SK-N-SH (cell line): ENCODE results near the gene C3. TPM values are rescaled to one million over a fixed set of nuclear protein-coding genes. Genes with fewer than 3 reads are reported as not detected.

Source experiments
- CTCF ChIA-PET: fragments of 300-600, 350-600 bp; formaldehyde crosslinking; extraction: SDS; loops from one replicate; lab custom pipeline; 2021; lab: Yijun Ruan, JAX
- POLR2A ChIA-PET: fragments of 350-600 bp; sonication (Branson Sonifier 250); formaldehyde crosslinking; extraction: SDS; loops from one replicate; lab custom pipeline; 2020; ENCODE audit warnings: antibody characterized with exemption, inconsistent platforms; lab: Yijun Ruan, JAX
- DNase-seq: peaks from one replicate; pipeline ENCODE4 v3.0.0; 2012
- H2AFZ ChIP-seq: fragments of 200-600 bp; sonication (generic); 2 replicates; pipeline ENCODE4 v1.8.1; 2016; ENCODE audit warnings: antibody characterized with exemption, mild to moderate bottlenecking, low read depth
- H3F3A ChIP-seq: fragments of 200-600 bp; sonication (generic); replicated peaks from 2 replicates; pipeline ENCODE3; 2016; ENCODE audit warnings: antibody characterized with exemption, mild to moderate bottlenecking; ENCODE audit not compliant: insufficient read depth
- H3K27ac ChIP-seq, 2 experiments: fragments of 200-500 bp in 1 of 2; fragments of 200-600 bp in 1 of 2; sonication (Bioruptor generic) in 1 of 2; sonication (generic), shearing (Covaris generic) in 1 of 2; 2 replicates each; pipeline versions ENCODE4 v1.5.1 to v1.6.1; 2014 to 2016; ENCODE audit warnings: low read depth in 2 of 2, inconsistent platforms in 1 of 2, low read length in 1 of 2, mild to moderate bottlenecking in 1 of 2, mixed read lengths in 1 of 2
- H3K27me3 ChIP-seq: fragments of 200-600 bp; sonication (generic), shearing (Covaris generic); 2 replicates; pipeline ENCODE4 v1.6.1; 2016; ENCODE audit warnings: mixed run types; ENCODE audit not compliant: insufficient read depth
- H3K36me3 ChIP-seq, 2 experiments: fragments of 200-500 bp in 1 of 2; fragments of 200-600 bp in 1 of 2; sonication (Bioruptor generic) in 1 of 2; sonication (generic) in 1 of 2; replicated peaks in 1 of 2; 2 replicates each; pipeline versions ENCODE3 to v1.5.1; 2014 to 2016; ENCODE audit warnings: low read length in 1 of 2, mild to moderate bottlenecking in 1 of 2; ENCODE audit not compliant: insufficient read depth in 2 of 2, control insufficient read depth in 1 of 2
- H3K4me1 ChIP-seq, 2 experiments: fragments of 200-500 bp in 1 of 2; fragments of 200-600 bp in 1 of 2; sonication (Bioruptor generic) in 1 of 2; sonication (generic), shearing (Covaris generic) in 1 of 2; 2 replicates each; pipeline versions ENCODE4 v1.5.1 to v1.6.1; 2014 to 2016; ENCODE audit warnings: low read depth in 1 of 2, low read length in 1 of 2, mixed run types in 1 of 2; ENCODE audit not compliant: insufficient read depth in 2 of 2, control insufficient read depth in 1 of 2
- H3K4me2 ChIP-seq: fragments of 200-600 bp; sonication (generic), shearing (Covaris generic); 2 replicates; pipeline ENCODE4 v1.6.1; 2017; ENCODE audit warnings: mixed run types
- H3K4me3 ChIP-seq, 2 experiments: fragments of 200-500 bp in 1 of 2; fragments of 200-600 bp in 1 of 2; sonication (Bioruptor generic) in 1 of 2; sonication (generic), shearing (Covaris generic) in 1 of 2; 2 replicates each; pipeline versions ENCODE4 v1.5.1 to v1.8.1; 2014 to 2016; ENCODE audit warnings: low read depth in 2 of 2, inconsistent platforms in 1 of 2, low read length in 1 of 2, mild to moderate bottlenecking in 1 of 2, mixed read lengths in 1 of 2, moderate library complexity in 1 of 2
- H3K79me2 ChIP-seq: fragments of 200-600 bp; sonication (generic); 2 replicates; pipeline ENCODE4 v1.8.1; 2017; ENCODE audit warnings: mild to moderate bottlenecking; ENCODE audit not compliant: insufficient read depth
- H3K9ac ChIP-seq: fragments of 200-600 bp; sonication (generic); 2 replicates; pipeline ENCODE4 v1.6.1; 2017; ENCODE audit warnings: mixed run types
- H3K9me2 ChIP-seq: fragments of 200-600 bp; sonication (generic); 2 replicates; pipeline ENCODE4 v1.6.1; 2017; ENCODE audit warnings: mixed run types
- H3K9me3 ChIP-seq: fragments of 200-600 bp; sonication (generic); 2 replicates; pipeline ENCODE4 v1.6.1; 2017; ENCODE audit warnings: mixed run types, mild to moderate bottlenecking, moderate library complexity
- H4K20me1 ChIP-seq: fragments of 200-600 bp; sonication (generic); 2 replicates; pipeline ENCODE4 v1.6.1; 2017; ENCODE audit warnings: mild to moderate bottlenecking, mixed run types; ENCODE audit not compliant: insufficient read depth
- CHD2 ChIP-seq: fragments of 150-350 bp; IDR thresholded peaks from 2 replicates; pipeline ENCODE4 v1.6.1; 2018; ENCODE audit warnings: low read length; ENCODE audit not compliant: partially characterized antibody
- FOSL2 ChIP-seq: IDR thresholded peaks from 2 replicates; pipeline ENCODE4 v1.4.0; 2012; ENCODE audit warnings: low read depth, mild to moderate bottlenecking, moderate library complexity, borderline replicate concordance
- FOXJ3 ChIP-seq: sonication (generic); formaldehyde crosslinking; IDR thresholded peaks from 2 replicates; pipeline ENCODE4 v1.5.1; 2020; ENCODE audit warnings: mild to moderate bottlenecking, missing genetic modification reagents
- GABPA ChIP-seq: IDR thresholded peaks from 2 replicates; pipeline ENCODE4 v1.4.0; 2012; ENCODE audit warnings: low read depth, mild to moderate bottlenecking
- MEF2A ChIP-seq: IDR thresholded peaks from 2 replicates; pipeline ENCODE4 v1.4.0; 2012; ENCODE audit warnings: low read depth, borderline replicate concordance
- MXI1 ChIP-seq: IDR thresholded peaks from 2 replicates; pipeline ENCODE4 v1.6.1; 2012; ENCODE audit warnings: mild to moderate bottlenecking, low read depth, low read length, improper control_type of control experiment
- NFIC ChIP-seq: IDR thresholded peaks from 2 replicates; pipeline ENCODE4 v1.4.0; 2012; ENCODE audit warnings: borderline replicate concordance
- NRF1 ChIP-seq: IDR thresholded peaks from 2 replicates; pipeline ENCODE4 v1.6.1; 2012; ENCODE audit warnings: low read depth, mild to moderate bottlenecking, low read length
- POLR2AphosphoS5 ChIP-seq: IDR thresholded peaks from 2 replicates; pipeline ENCODE4 v1.6.1; 2012; ENCODE audit warnings: low read depth, low read length
- RAD21 ChIP-seq: IDR thresholded peaks from 2 replicates; pipeline ENCODE4 v1.6.1; 2012; ENCODE audit warnings: mild to moderate bottlenecking, low read length
- RCOR1 ChIP-seq: fragments of 150-350 bp; IDR thresholded peaks from 2 replicates; pipeline ENCODE4 v1.6.1; 2017; ENCODE audit warnings: antibody characterized with exemption, low read length
- TAF1 ChIP-seq: IDR thresholded peaks from 2 replicates; pipeline ENCODE4 v1.6.1; 2012; ENCODE audit warnings: low read depth, mild to moderate bottlenecking, low read length, moderate library complexity, borderline replicate concordance
- TCF12 ChIP-seq: IDR thresholded peaks from 2 replicates; pipeline ENCODE4 v1.4.0; 2012
- WGBS: methylation state at CpG from one replicate; pipeline ENCODE4 v1.1.6; 2017; ENCODE audit warnings: low lambda C conversion rate; 5-methylcytosine and 5-hydroxymethylcytosine counted together
- polyA plus RNA-seq, 3 experiments: library from polyadenylated mRNA; depleted of rRNA; stranded (reverse); fragments of >200 nt; gene quantifications; 2 replicates each; pipeline ENCODE4 v1.2.3, GENCODE V29; 2012
- TF ChIP-seq, protein P1 (sequence below): IDR thresholded peaks from 2 replicates; pipeline ENCODE4 v1.4.0; 2012; ENCODE audit warnings: low read depth, borderline replicate concordance
- TF ChIP-seq, protein P2 (sequence below): fragments of 150-350 bp; IDR thresholded peaks from 2 replicates; pipeline ENCODE4 v1.6.1; 2016; ENCODE audit warnings: mild to moderate bottlenecking, low read depth, low read length
- TF ChIP-seq, protein P3 (sequence below): IDR thresholded peaks from 2 replicates; pipeline ENCODE4 v1.4.0; 2012; ENCODE audit warnings: low read depth, borderline replicate concordance
- TF ChIP-seq, protein P4 (sequence below): IDR thresholded peaks from 2 replicates; pipeline ENCODE4 v1.4.0; 2012; ENCODE audit warnings: low read depth

Gene C3
- polyA plus RNA-seq, 1 of the 3 experiments (the other 2 are of a cell fraction) = 0.67 TPM

DNA sequence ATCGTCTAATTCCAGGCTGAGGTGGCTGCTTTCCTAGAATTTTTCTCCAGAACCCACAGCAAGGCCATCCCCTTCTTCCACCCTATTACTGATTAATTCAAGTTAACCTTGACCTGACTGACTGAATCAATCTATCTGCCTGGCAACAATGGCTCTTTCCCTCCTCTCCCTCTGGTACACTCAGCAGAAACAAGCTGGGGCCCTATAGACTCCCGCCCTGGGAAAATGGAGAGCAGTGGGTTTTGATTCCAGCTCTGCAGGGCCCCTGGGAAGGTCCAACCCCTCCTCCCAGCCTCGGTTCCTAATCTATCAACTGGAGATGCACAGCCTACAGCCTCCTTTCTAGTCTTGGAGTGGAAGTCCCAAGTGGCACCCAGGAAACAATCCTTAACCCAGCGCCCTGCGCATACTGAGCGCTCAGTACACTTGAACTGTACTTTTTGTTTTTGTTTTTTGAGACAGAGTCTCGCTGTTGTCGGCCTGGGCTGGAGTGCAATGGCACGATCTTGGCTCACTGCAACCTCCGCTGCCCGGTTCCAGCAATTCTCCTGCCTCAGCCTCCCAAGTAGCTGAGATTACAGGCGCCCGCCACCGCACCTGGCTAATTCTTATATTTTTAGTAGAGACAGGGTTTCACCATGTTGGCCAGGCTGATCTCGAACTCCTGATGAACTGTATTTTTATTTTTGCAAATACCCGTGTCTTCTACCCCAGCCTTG lies 5.2 kb upstream of the C3 start:
- Histone ChIP-seq H3K9ac (no peak overlapping the region), H3K79me2 (no peaks in the 10 kb centered on the region), H3K9me3 (no peaks in the 10 kb centered on the region), H2AFZ (no peak overlapping the region), H3K27ac (no peak overlapping the region), H4K20me1 (no peaks in the 10 kb centered on the region), H3F3A (no peaks in the 10 kb centered on the region), H3K9me2 (no peaks in the 10 kb centered on the region), H3K4me1 (no peaks in the 10 kb centered on the region), H3K36me3 (no peaks in the 10 kb centered on the region), H3K4me2 (no peak overlapping the region), H3K27me3 (peaks cover 7% of the 10 kb centered on the region; the same call in 1 of the 2 replicates), H3K4me3 (no peak overlapping the region)
- no peak for DNase-seq
- ChIA-PET CTCF (interaction anchor here (1.5 kb wide), 1 partner anchor 10 kb away, joined by 3 read pairs; no protein-coding TSS in a partner anchor), POLR2A (no interaction called here)
- TF ChIP-seq, protein P1, sequence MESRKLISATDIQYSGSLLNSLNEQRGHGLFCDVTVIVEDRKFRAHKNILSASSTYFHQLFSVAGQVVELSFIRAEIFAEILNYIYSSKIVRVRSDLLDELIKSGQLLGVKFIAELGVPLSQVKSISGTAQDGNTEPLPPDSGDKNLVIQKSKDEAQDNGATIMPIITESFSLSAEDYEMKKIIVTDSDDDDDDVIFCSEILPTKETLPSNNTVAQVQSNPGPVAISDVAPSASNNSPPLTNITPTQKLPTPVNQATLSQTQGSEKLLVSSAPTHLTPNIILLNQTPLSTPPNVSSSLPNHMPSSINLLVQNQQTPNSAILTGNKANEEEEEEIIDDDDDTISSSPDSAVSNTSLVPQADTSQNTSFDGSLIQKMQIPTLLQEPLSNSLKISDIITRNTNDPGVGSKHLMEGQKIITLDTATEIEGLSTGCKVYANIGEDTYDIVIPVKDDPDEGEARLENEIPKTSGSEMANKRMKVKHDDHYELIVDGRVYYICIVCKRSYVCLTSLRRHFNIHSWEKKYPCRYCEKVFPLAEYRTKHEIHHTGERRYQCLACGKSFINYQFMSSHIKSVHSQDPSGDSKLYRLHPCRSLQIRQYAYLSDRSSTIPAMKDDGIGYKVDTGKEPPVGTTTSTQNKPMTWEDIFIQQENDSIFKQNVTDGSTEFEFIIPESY = no peak
- TF ChIP-seq POLR2AphosphoS5 (no peak), TAF1 (no peak), TCF12 (no peak), NRF1 (no peak), MXI1 (no peak), MEF2A (no peak), CHD2 (no peak), RCOR1 (no peak), RAD21 (no peak), FOSL2 (no peak), NFIC (no peak), FOXJ3 (CRISPR knock-in tag) (no peak), GABPA (no peak)
- TF ChIP-seq, protein P2, sequence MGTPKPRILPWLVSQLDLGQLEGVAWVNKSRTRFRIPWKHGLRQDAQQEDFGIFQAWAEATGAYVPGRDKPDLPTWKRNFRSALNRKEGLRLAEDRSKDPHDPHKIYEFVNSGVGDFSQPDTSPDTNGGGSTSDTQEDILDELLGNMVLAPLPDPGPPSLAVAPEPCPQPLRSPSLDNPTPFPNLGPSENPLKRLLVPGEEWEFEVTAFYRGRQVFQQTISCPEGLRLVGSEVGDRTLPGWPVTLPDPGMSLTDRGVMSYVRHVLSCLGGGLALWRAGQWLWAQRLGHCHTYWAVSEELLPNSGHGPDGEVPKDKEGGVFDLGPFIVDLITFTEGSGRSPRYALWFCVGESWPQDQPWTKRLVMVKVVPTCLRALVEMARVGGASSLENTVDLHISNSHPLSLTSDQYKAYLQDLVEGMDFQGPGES = no peak
- TF ChIP-seq, protein P3, sequence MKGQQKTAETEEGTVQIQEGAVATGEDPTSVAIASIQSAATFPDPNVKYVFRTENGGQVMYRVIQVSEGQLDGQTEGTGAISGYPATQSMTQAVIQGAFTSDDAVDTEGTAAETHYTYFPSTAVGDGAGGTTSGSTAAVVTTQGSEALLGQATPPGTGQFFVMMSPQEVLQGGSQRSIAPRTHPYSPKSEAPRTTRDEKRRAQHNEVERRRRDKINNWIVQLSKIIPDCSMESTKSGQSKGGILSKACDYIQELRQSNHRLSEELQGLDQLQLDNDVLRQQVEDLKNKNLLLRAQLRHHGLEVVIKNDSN = no peak
- TF ChIP-seq, protein P4, sequence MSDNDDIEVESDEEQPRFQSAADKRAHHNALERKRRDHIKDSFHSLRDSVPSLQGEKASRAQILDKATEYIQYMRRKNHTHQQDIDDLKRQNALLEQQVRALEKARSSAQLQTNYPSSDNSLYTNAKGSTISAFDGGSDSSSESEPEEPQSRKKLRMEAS = no peak
- WGBS = 66% methylated on average over 14 of the region's 16 CpGs
